ENCODE measurements around the gene GPHA2. TPM values are rescaled to one million over a fixed set of nuclear protein-coding genes. Genes with fewer than 3 reads are reported as not detected.

The GPHA2 gene
- total RNA-seq, 1 donor from 2014 or later: not detected

GRCh38 chr11:64898076-64898445 is 37.6 kb downstream of the GPHA2 start:
- Histone ChIP-seq H3K36me3 (peaks cover 70 to 81% of the 10 kb centered on the region in 2 donors), H3K9me3 (no peaks in the 10 kb centered on the region), H3K27me3 (no peaks in the 10 kb centered on the region), H3K4me3 (no peak overlapping the region), H3K4me1 (no peaks in the 10 kb centered on the region), H3K27ac (no peak overlapping the region)
- no peak for DNase-seq (ENCODE audit: low spot score in 2 of 2)
- intact Hi-C loops (cut with DNase I): no loop called here
- TF ChIP-seq CTCF (IDR thresholded peaks at IDR 0.05): no peak

- Histone ChIP-seq H3K9me3 (no peaks in the 10 kb centered on the region), H3K4me1 (no peaks in the 10 kb centered on the region), H3K36me3 (peaks cover 65 to 75% of the 10 kb centered on the region in 2 donors), H3K27me3 (no peaks in the 10 kb centered on the region), H3K27ac (no peak overlapping the region), H3K4me3 (no peak overlapping the region)
- DNase-seq (ENCODE audit: low spot score in 2 of 2): no peak
- TF ChIP-seq CTCF (IDR thresholded peaks at IDR 0.05): no peak
- intact Hi-C loops (cut with DNase I): no loop called here
These were observed 38.2 kb downstream of the GPHA2 start for GRCh38 chr11:64897381-64898075.

GRCh38 chr11:64896448-64897022 is 39.2 kb downstream of the GPHA2 start:
- no peak for DNase-seq (ENCODE audit: low spot score in 2 of 2)
- no peak for TF ChIP-seq CTCF (IDR thresholded peaks at IDR 0.05)
- H3K27ac ChIP-seq: no peak overlapping the region
- no peaks in the 10 kb centered on the region for H3K4me1 ChIP-seq
- H3K27me3 ChIP-seq: no peaks in the 10 kb centered on the region
- H3K4me3 ChIP-seq: no peak overlapping the region
- H3K36me3 ChIP-seq: peaks cover 55 to 65% of the 10 kb centered on the region in 2 donors
- intact Hi-C loops (cut with DNase I): no loop called here
- H3K9me3 ChIP-seq: no peaks in the 10 kb centered on the region

GRCh38 chr11:64894812-64895452 is 40.8 kb downstream of the GPHA2 start:
- TF ChIP-seq CTCF (IDR thresholded peaks at IDR 0.05): no peak
- H3K36me3 ChIP-seq: peaks cover 41 to 49% of the 10 kb centered on the region in 2 donors
- no peak overlapping the region for H3K4me3 ChIP-seq
- H3K27me3 ChIP-seq: no peaks in the 10 kb centered on the region
- no peaks in the 10 kb centered on the region for H3K9me3 ChIP-seq
- intact Hi-C loops (cut with DNase I): loop anchor here (1.0 kb wide), 1 partner anchor 48 kb away; no protein-coding TSS in a partner anchor
- H3K27ac ChIP-seq: no peak overlapping the region
- no peak for DNase-seq (ENCODE audit: low spot score in 2 of 2)
- no peaks in the 10 kb centered on the region for H3K4me1 ChIP-seq

- no peaks in the 10 kb centered on the region for H3K27me3 ChIP-seq
- peak; percentile 84 to 93 (median 93) for TF ChIP-seq CTCF (IDR thresholded peaks at IDR 0.05)
- peak in 1 of 2 donors; percentile 92 for DNase-seq (ENCODE audit: low spot score in 2 of 2)
- intact Hi-C loops (cut with DNase I): loop anchor here (1.0 kb wide), 1 partner anchor 47 kb away; no protein-coding TSS in a partner anchor
- H3K4me1 ChIP-seq: no peaks in the 10 kb centered on the region
- H3K36me3 ChIP-seq: peaks cover 35 to 44% of the 10 kb centered on the region in 2 donors
- H3K27ac ChIP-seq: no peak overlapping the region
- no peaks in the 10 kb centered on the region for H3K9me3 ChIP-seq
- no peak overlapping the region for H3K4me3 ChIP-seq
These were observed 41.5 kb downstream of the GPHA2 start for GRCh38 chr11:64894070-64894811.
